Calu3 (cell line): ENCODE measurements around the gene FOXA2. TPM values are rescaled to one million over a fixed set of nuclear protein-coding genes. Genes with fewer than 3 reads are reported as not detected.

Experiments used
- BruUV-seq: library from RNA; stranded (reverse); fragments of 400-500 nt; replicated peaks from 2 replicates; lab custom pipeline; 2021; lab: Mats Ljungman, UMichigan
- CTCF ChIA-PET: fragments of 300-600 bp; sonication (Branson Sonifier 250); formaldehyde crosslinking; loops from one replicate; lab custom pipeline; 2022; ENCODE audit warnings: antibody characterized with exemption; lab: Charles Lee
- DNase-seq: peaks from one replicate; pipeline ENCODE4 v3.0.0; 2022
- H3K27ac Mint-ChIP-seq: one replicate; pipeline ENCODE4 v1.8.0; 2022; ENCODE audit warnings: mixed read lengths; ENCODE audit not compliant: unreplicated experiment
- H3K27me3 Mint-ChIP-seq: one replicate; pipeline ENCODE4 v1.8.0; 2022; ENCODE audit warnings: mixed read lengths; ENCODE audit not compliant: unreplicated experiment
- H3K36me3 Mint-ChIP-seq: one replicate; pipeline ENCODE4 v1.8.0; 2022; ENCODE audit warnings: mild to moderate bottlenecking, moderate library complexity, mixed read lengths; ENCODE audit not compliant: insufficient read depth, unreplicated experiment
- H3K4me1 Mint-ChIP-seq: one replicate; pipeline ENCODE4 v1.8.0; 2022; ENCODE audit warnings: mild to moderate bottlenecking, low read depth, mixed read lengths; ENCODE audit not compliant: unreplicated experiment
- H3K4me3 Mint-ChIP-seq: one replicate; pipeline ENCODE4 v1.8.0; 2022; ENCODE audit warnings: mild to moderate bottlenecking, low read depth, moderate library complexity, mixed read lengths; ENCODE audit not compliant: unreplicated experiment
- H3K9me3 Mint-ChIP-seq: one replicate; pipeline ENCODE4 v1.8.0; 2022; ENCODE audit warnings: low read depth, mixed read lengths; ENCODE audit not compliant: unreplicated experiment
- CTCF ChIP-seq: fragments of 200-600 bp; IDR thresholded peaks from one replicate; pipeline ENCODE4 v1.8.0; 2022; ENCODE audit warnings: antibody characterized with exemption; ENCODE audit not compliant: unreplicated experiment
- intact Hi-C: fragments of 100-400 bp; cut with micrococcal nuclease; formaldehyde crosslinking; loops from one replicate; pipeline ENCODE4 v1.10.0; 2022; ENCODE audit not compliant: unreplicated experiment
- total RNA-seq: library from RNA; stranded (reverse); gene quantifications from 2 replicates; pipeline ENCODE4 v1.2.3, GENCODE V29; 2022

The FOXA2 gene
- total RNA-seq, 1 experiment from 2014 or later = 1.1 TPM

- CTCF ChIA-PET = no interaction called here
- H3K36me3 Mint-ChIP-seq = no peaks in the 10 kb centered on the region
- H3K27ac Mint-ChIP-seq = no peak overlapping the region
- intact Hi-C loops = no loop called here
- peak overlapping the region; percentile 37 for H3K4me3 Mint-ChIP-seq
- H3K4me1 Mint-ChIP-seq = no peaks in the 10 kb centered on the region
- BruUV-seq = no TSS peak
- peaks cover 14% of the 10 kb centered on the region for H3K27me3 Mint-ChIP-seq
- no peak for TF ChIP-seq CTCF
- H3K9me3 Mint-ChIP-seq = no peaks in the 10 kb centered on the region
- DNase-seq = no peak
Observed at GRCh38 chr20:22577515-22578220, 6.7 kb downstream of the FOXA2 start.

- TF ChIP-seq CTCF = no peak
- no TSS peak for BruUV-seq
- Mint-ChIP-seq H3K36me3 (no peaks in the 10 kb centered on the region), H3K27me3 (peaks cover 14% of the 10 kb centered on the region), H3K27ac (no peak overlapping the region), H3K4me3 (no peak overlapping the region), H3K9me3 (no peaks in the 10 kb centered on the region), H3K4me1 (no peaks in the 10 kb centered on the region)
- intact Hi-C loops = no loop called here
- CTCF ChIA-PET = no interaction called here
- DNase-seq = no peak
Observed at GRCh38 chr20:22576733-22577514, 7.4 kb downstream of the FOXA2 start.

GRCh38 chr20:22576273-22576672 is 8.1 kb downstream of the FOXA2 start:
- Mint-ChIP-seq H3K9me3 (no peaks in the 10 kb centered on the region), H3K27ac (no peak overlapping the region), H3K4me3 (no peak overlapping the region), H3K27me3 (peaks cover 20% of the 10 kb centered on the region), H3K36me3 (no peaks in the 10 kb centered on the region), H3K4me1 (no peaks in the 10 kb centered on the region)
- DNase-seq = no peak
- no peak for TF ChIP-seq CTCF
- CTCF ChIA-PET = no interaction called here
- intact Hi-C loops = no loop called here
- BruUV-seq = no TSS peak

GRCh38 chr20:22575737-22576136 is 8.6 kb downstream of the FOXA2 start:
- no peak for DNase-seq
- Mint-ChIP-seq H3K4me3 (no peak overlapping the region), H3K4me1 (no peaks in the 10 kb centered on the region), H3K36me3 (no peaks in the 10 kb centered on the region), H3K27ac (no peak overlapping the region), H3K9me3 (no peaks in the 10 kb centered on the region), H3K27me3 (peaks cover 26% of the 10 kb centered on the region)
- intact Hi-C loops = no loop called here
- BruUV-seq = no TSS peak
- CTCF ChIA-PET = no interaction called here
- no peak for TF ChIP-seq CTCF
